ENCODE data around the gene SERPINA3.

- TF ChIP-seq CTCF (IDR thresholded peaks at IDR 0.05; ENCODE audit: low read depth, low read length): no peak
- no peak for TF ChIP-seq EZH2phosphoT487 (IDR thresholded peaks at IDR 0.05; ENCODE audit: low read depth)
Observed at GRCh38 chr14:94581127-94581999, 30.8 kb upstream of the SERPINA3 start, which contains the start of gene SERPINA5.

Data from OCI-LY3 (cell line).